Mesothelial cell of epicardium (in vitro differentiated cells): Measurements from ENCODE around the gene C4orf17. TPM values are rescaled to one million over a fixed set of nuclear protein-coding genes. Genes with fewer than 3 reads are reported as not detected.
"Not testable (repeated sequence)": the region's sequence is repeated elsewhere in the genome, so short reads cannot be mapped to it uniquely, and the experiment has no call there.

Experiments used
- DNase-seq, 2 experiments: peaks; one replicate each; pipeline ENCODE4 v3.0.0; 2021; ENCODE audit warnings: low spot score in 2 of 2; ENCODE audit not compliant: unreplicated experiment in 2 of 2
- H3K27ac Mint-ChIP-seq: 2 replicates; pipeline ENCODE4 v1.8.0; 2021; ENCODE audit warnings: mixed read lengths
- H3K27me3 Mint-ChIP-seq: 2 replicates; pipeline ENCODE4 v1.8.0; 2021; ENCODE audit warnings: low read depth, mixed read lengths
- H3K36me3 Mint-ChIP-seq: 2 replicates; pipeline ENCODE4 v1.8.0; 2021; ENCODE audit warnings: mixed read lengths
- H3K4me1 Mint-ChIP-seq: 2 replicates; pipeline ENCODE4 v1.8.0; 2021; ENCODE audit warnings: mixed read lengths
- H3K4me3 Mint-ChIP-seq: 2 replicates; pipeline ENCODE4 v1.8.0; 2021; ENCODE audit warnings: mild to moderate bottlenecking, moderate library complexity, mixed read lengths
- H3K9me3 Mint-ChIP-seq: 2 replicates; pipeline ENCODE4 v1.8.0; 2021; ENCODE audit warnings: mixed read lengths
- total RNA-seq: library from RNA; stranded (reverse); gene quantifications from 3 replicates; pipeline ENCODE4 v1.2.1, GENCODE V29; 2021
- TF ChIP-seq, protein P1 (sequence below): fragments of 200-600 bp; sonication (generic); IDR thresholded peaks from one replicate; pipeline ENCODE4 v1.5.0; 2021; ENCODE audit warnings: antibody characterized with exemption; ENCODE audit not compliant: unreplicated experiment

C4orf17 gene
- total RNA-seq, 1 donor from 2014 or later = not detected

GRCh38 chr4:99518601-99519295 lies 7.9 kb downstream of the C4orf17 start:
- TF ChIP-seq, protein P1, sequence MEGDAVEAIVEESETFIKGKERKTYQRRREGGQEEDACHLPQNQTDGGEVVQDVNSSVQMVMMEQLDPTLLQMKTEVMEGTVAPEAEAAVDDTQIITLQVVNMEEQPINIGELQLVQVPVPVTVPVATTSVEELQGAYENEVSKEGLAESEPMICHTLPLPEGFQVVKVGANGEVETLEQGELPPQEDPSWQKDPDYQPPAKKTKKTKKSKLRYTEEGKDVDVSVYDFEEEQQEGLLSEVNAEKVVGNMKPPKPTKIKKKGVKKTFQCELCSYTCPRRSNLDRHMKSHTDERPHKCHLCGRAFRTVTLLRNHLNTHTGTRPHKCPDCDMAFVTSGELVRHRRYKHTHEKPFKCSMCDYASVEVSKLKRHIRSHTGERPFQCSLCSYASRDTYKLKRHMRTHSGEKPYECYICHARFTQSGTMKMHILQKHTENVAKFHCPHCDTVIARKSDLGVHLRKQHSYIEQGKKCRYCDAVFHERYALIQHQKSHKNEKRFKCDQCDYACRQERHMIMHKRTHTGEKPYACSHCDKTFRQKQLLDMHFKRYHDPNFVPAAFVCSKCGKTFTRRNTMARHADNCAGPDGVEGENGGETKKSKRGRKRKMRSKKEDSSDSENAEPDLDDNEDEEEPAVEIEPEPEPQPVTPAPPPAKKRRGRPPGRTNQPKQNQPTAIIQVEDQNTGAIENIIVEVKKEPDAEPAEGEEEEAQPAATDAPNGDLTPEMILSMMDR = no peak
- Mint-ChIP-seq H3K27me3 (peaks cover 18% of the 10 kb centered on the region), H3K36me3 (no peaks in the 10 kb centered on the region), H3K4me1 (no peaks in the 10 kb centered on the region), H3K4me3 (no peak overlapping the region), H3K27ac (no peak overlapping the region), H3K9me3 (no peaks in the 10 kb centered on the region)
- no peak for DNase-seq

DNA sequence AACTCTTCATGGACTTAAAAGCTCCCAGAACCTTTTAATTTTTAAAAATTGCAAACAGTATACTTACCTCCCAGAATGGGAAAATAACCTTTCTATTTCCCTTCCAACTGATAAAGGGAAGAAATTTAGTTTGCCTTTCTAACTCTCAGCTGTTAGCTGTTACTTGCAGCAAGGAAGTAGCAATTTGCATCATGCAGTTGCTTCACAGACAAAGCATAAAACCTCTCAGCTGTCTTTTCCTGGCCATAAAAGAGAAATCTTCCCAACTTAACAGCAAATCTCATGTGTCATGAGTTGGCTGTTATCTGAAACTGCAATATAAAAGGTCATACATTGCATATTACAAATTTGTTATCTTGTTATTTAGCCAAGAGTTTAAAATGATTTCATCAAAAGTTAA lies 18.4 kb downstream of the C4orf17 start:
- no peaks in the 10 kb centered on the region for H3K4me1 Mint-ChIP-seq
- H3K4me3 Mint-ChIP-seq = no peak overlapping the region
- H3K9me3 Mint-ChIP-seq = no peaks in the 10 kb centered on the region
- TF ChIP-seq, protein P1 = no peak
- no peak for DNase-seq
- H3K36me3 Mint-ChIP-seq = no peaks in the 10 kb centered on the region
- H3K27ac Mint-ChIP-seq = no peak overlapping the region
- H3K27me3 Mint-ChIP-seq = peaks cover 19% of the 10 kb centered on the region

DNA sequence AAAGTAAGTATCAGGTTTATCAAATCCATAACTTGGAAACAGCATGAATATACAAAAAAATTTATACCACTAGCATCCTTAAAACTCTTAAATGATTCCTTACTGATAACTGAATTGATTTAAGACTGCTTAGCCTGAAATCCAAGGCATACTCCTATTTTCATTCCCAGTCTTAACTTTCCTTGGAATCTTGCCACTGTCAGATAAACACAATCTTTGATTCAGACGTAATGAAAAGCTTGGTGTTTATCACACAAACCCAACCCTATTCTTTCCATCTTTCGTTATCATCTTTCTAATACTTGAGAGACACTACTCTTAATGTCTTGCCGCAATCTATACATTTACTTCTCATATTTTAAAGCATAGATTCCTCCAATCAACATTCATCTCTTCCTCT lies 19.1 kb downstream of the C4orf17 start:
- DNase-seq = no peak
- TF ChIP-seq, protein P1 = no peak
- H3K27me3 Mint-ChIP-seq = peaks cover 16% of the 10 kb centered on the region
- H3K27ac Mint-ChIP-seq = no peak overlapping the region
- no peaks in the 10 kb centered on the region for H3K4me1 Mint-ChIP-seq
- no peaks in the 10 kb centered on the region for H3K9me3 Mint-ChIP-seq
- H3K4me3 Mint-ChIP-seq = no peak overlapping the region
- H3K36me3 Mint-ChIP-seq = no peaks in the 10 kb centered on the region

- not testable (repeated sequence) for H3K36me3 Mint-ChIP-seq
Observed at GRCh38 chr4:99534699-99535098, 23.9 kb downstream of the C4orf17 start.

DNA sequence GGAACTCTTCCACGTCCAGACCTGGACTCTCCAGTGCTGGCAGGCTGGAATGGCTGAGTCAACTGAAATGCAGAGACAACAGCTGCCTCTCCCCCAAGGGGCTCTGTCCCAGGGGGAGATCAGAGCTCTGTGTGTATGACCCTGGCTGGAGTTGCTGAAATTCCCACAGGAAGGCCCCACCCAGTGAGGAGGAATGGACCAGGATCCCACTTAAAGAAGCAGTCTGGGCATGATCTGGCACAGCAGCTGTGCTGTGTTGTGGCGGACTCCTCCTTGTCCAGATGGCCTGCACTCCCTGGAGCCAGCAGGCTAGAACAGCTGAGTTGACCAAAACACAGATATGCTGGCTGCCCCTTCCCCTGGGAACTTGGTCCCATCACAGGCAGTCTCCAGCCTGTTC lies 25.4 kb downstream of the C4orf17 start:
- Mint-ChIP-seq H3K27ac (no peak overlapping the region), H3K4me3 (no peak overlapping the region), H3K27me3 (peaks cover 17% of the 10 kb centered on the region), H3K4me1 (no peaks in the 10 kb centered on the region), H3K9me3 (no peaks in the 10 kb centered on the region), H3K36me3 (no peaks in the 10 kb centered on the region)
- TF ChIP-seq, protein P1 = no peak
- no peak for DNase-seq

More at GRCh38 chr4:99534699-99535098, 23.9 kb downstream of the C4orf17 start:
- not testable (repeated sequence) for H3K9me3 Mint-ChIP-seq, DNase-seq, H3K27ac Mint-ChIP-seq, H3K4me3 Mint-ChIP-seq, H3K4me1 Mint-ChIP-seq
- peaks cover 16% of the 10 kb centered on the region for H3K27me3 Mint-ChIP-seq

- Mint-ChIP-seq H3K4me3 (no peak overlapping the region), H3K9me3 (no peaks in the 10 kb centered on the region), H3K4me1 (no peaks in the 10 kb centered on the region), H3K27me3 (peaks cover 13% of the 10 kb centered on the region), H3K36me3 (no peaks in the 10 kb centered on the region), H3K27ac (no peak overlapping the region)
- TF ChIP-seq, protein P1 = no peak
- DNase-seq = no peak
Observed at GRCh38 chr4:99536848-99537247, 26.0 kb downstream of the C4orf17 start.
